ENCODE data around the gene ATP8A1. TPM values are rescaled to one million over a fixed set of nuclear protein-coding genes. Genes with fewer than 3 reads are reported as not detected.

The ATP8A1 gene
- total RNA-seq, 1 experiment from 2014 or later: 0.80 TPM

DNA sequence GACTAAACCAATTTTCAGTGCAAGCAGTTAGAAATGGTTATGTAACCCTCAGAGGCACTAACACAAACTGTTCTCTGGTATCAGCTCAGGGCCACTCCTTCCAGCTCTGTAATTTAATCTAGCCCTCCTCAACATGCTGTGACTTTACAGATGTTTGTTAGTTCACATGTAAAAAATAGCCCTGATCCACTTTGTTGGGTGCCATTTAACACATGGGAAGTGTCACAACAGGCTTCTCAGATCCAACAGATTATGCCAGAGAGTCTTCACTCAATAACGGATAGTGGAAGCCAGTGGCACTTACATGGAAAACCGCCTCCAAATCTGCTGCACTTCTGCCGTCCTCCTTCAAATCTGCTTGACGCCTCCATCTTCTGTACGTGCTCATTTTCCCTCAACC is 51.6 kb downstream of the ATP8A1 start:
- H3K27me3 ChIP-seq (ENCODE audit: control insufficient read depth, insufficient read depth, low read length): no peaks in the 10 kb centered on the region
- H3K4me3 ChIP-seq (ENCODE audit: low read depth in 2 of 2, low read length in 2 of 2): no peak overlapping the region
- H3K27ac ChIP-seq (ENCODE audit: low read length): no peak overlapping the region
- in situ Hi-C loops (cut with HindIII; ENCODE audit: low pct_unique_long_range_greater_than_20kb, low sequenced_read_pairs): no loop called here
- intact Hi-C loops (cut with micrococcal nuclease; ENCODE audit: unreplicated experiment): no loop called here
- TF ChIP-seq POLR2AphosphoS5 (IDR thresholded peaks at IDR 0.05; ENCODE audit: low read depth, low read length): no peak
- TF ChIP-seq, protein P1, sequence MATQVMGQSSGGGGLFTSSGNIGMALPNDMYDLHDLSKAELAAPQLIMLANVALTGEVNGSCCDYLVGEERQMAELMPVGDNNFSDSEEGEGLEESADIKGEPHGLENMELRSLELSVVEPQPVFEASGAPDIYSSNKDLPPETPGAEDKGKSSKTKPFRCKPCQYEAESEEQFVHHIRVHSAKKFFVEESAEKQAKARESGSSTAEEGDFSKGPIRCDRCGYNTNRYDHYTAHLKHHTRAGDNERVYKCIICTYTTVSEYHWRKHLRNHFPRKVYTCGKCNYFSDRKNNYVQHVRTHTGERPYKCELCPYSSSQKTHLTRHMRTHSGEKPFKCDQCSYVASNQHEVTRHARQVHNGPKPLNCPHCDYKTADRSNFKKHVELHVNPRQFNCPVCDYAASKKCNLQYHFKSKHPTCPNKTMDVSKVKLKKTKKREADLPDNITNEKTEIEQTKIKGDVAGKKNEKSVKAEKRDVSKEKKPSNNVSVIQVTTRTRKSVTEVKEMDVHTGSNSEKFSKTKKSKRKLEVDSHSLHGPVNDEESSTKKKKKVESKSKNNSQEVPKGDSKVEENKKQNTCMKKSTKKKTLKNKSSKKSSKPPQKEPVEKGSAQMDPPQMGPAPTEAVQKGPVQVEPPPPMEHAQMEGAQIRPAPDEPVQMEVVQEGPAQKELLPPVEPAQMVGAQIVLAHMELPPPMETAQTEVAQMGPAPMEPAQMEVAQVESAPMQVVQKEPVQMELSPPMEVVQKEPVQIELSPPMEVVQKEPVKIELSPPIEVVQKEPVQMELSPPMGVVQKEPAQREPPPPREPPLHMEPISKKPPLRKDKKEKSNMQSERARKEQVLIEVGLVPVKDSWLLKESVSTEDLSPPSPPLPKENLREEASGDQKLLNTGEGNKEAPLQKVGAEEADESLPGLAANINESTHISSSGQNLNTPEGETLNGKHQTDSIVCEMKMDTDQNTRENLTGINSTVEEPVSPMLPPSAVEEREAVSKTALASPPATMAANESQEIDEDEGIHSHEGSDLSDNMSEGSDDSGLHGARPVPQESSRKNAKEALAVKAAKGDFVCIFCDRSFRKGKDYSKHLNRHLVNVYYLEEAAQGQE (IDR thresholded peaks at IDR 0.05; ENCODE audit: insufficient read depth in 1 of 2, low read depth in 2 of 2, low read length in 1 of 2): no peak
- TF ChIP-seq TCF7L2 (IDR thresholded peaks at IDR 0.05; ENCODE audit: low read depth, low read length): no peak
- no peak for TF ChIP-seq SIN3A (IDR thresholded peaks at IDR 0.05; ENCODE audit: borderline replicate concordance, insufficient read depth, low read depth, low read length)
- TF ChIP-seq, protein P2, sequence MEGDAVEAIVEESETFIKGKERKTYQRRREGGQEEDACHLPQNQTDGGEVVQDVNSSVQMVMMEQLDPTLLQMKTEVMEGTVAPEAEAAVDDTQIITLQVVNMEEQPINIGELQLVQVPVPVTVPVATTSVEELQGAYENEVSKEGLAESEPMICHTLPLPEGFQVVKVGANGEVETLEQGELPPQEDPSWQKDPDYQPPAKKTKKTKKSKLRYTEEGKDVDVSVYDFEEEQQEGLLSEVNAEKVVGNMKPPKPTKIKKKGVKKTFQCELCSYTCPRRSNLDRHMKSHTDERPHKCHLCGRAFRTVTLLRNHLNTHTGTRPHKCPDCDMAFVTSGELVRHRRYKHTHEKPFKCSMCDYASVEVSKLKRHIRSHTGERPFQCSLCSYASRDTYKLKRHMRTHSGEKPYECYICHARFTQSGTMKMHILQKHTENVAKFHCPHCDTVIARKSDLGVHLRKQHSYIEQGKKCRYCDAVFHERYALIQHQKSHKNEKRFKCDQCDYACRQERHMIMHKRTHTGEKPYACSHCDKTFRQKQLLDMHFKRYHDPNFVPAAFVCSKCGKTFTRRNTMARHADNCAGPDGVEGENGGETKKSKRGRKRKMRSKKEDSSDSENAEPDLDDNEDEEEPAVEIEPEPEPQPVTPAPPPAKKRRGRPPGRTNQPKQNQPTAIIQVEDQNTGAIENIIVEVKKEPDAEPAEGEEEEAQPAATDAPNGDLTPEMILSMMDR (IDR thresholded peaks at IDR 0.05): no peak
- BruUV-seq (replicated peaks): no TSS peak
- no peak for DNase-seq (ENCODE audit: low read depth, low spot score)
- ChIA-PET CTCF (no interaction called here), POLR2A (no interaction called here)
- H3K9me3 ChIP-seq (ENCODE audit: control insufficient read depth, insufficient read depth, low read depth, low read length): no peaks in the 10 kb centered on the region
- H3K4me1 ChIP-seq (ENCODE audit: control insufficient read depth, insufficient read depth, low read length): no peaks in the 10 kb centered on the region
- H3K36me3 ChIP-seq (ENCODE audit: control insufficient read depth, insufficient read depth, low read length): no peaks in the 10 kb centered on the region
- no peak for ATAC-seq

DNA sequence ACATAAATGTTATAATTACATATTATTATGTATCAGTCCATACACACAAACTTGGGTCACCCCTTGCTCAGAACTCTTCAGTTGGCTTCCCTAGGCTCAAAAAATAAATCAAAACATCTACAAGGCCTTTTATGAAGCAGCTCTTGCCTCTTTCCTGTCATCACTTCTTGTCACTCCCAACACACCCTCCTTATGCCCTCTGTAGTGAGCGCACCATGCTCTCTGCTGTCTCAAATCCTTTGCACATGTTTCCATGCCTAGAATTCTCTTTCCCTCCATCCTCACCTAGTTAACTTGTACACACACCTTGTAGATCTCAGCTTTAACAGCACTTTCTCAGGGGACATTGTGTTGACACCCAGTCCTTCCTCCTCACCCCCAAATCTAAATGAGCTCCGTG is 53.0 kb downstream of the ATP8A1 start:
- TF ChIP-seq POLR2AphosphoS5 (IDR thresholded peaks at IDR 0.05; ENCODE audit: low read depth, low read length) (no peak), TCF7L2 (IDR thresholded peaks at IDR 0.05; ENCODE audit: low read depth, low read length) (no peak), SIN3A (IDR thresholded peaks at IDR 0.05; ENCODE audit: borderline replicate concordance, insufficient read depth, low read depth, low read length) (no peak)
- TF ChIP-seq, protein P1 (IDR thresholded peaks at IDR 0.05; ENCODE audit: insufficient read depth in 1 of 2, low read depth in 2 of 2, low read length in 1 of 2): no peak
- TF ChIP-seq, protein P2 (IDR thresholded peaks at IDR 0.05): no peak
- ATAC-seq: no peak
- intact Hi-C loops (cut with micrococcal nuclease; ENCODE audit: unreplicated experiment): no loop called here
- no peak for DNase-seq (ENCODE audit: low read depth, low spot score)
- Histone ChIP-seq H3K4me1 (ENCODE audit: control insufficient read depth, insufficient read depth, low read length) (no peaks in the 10 kb centered on the region), H3K27me3 (ENCODE audit: control insufficient read depth, insufficient read depth, low read length) (no peaks in the 10 kb centered on the region), H3K36me3 (ENCODE audit: control insufficient read depth, insufficient read depth, low read length) (no peaks in the 10 kb centered on the region), H3K4me3 (ENCODE audit: low read depth in 2 of 2, low read length in 2 of 2) (no peak overlapping the region), H3K9me3 (ENCODE audit: control insufficient read depth, insufficient read depth, low read depth, low read length) (no peaks in the 10 kb centered on the region), H3K27ac (ENCODE audit: low read length) (no peak overlapping the region)
- no TSS peak for BruUV-seq (replicated peaks)
- in situ Hi-C loops (cut with HindIII; ENCODE audit: low pct_unique_long_range_greater_than_20kb, low sequenced_read_pairs): no loop called here
- ChIA-PET CTCF (no interaction called here), POLR2A (no interaction called here)
